Adrenal gland (tissue), 5 donors: ENCODE measurements around the gene KAZN.

ENCODE experiments used
- POLR2A ChIP-seq, 2 donors: fragments of 450-650 bp; IDR thresholded peaks; one replicate each; pipeline ENCODE4 v1.6.1; 2017; ENCODE audit warnings: antibody characterized with exemption in 2 of 2, mild to moderate bottlenecking in 2 of 2, moderate library complexity in 1 of 2
- TF ChIP-seq, protein P1 (sequence below), 6 experiments: fragments of 450-650 bp in 4 of 6; fragments of 200-600 bp in 2 of 6; sonication (generic) in 1 of 6; IDR thresholded peaks; 1 replicate in 5 of 6; 2 replicates in 1 of 6; pipeline versions ENCODE4 v1.5.1 to v1.8.0; 2016 to 2021; ENCODE audit warnings: antibody characterized with exemption in 6 of 6, mild to moderate bottlenecking in 2 of 6, moderate library complexity in 1 of 6
- donor health status: DM: no; HTN: no; CAD: no.

DNA sequence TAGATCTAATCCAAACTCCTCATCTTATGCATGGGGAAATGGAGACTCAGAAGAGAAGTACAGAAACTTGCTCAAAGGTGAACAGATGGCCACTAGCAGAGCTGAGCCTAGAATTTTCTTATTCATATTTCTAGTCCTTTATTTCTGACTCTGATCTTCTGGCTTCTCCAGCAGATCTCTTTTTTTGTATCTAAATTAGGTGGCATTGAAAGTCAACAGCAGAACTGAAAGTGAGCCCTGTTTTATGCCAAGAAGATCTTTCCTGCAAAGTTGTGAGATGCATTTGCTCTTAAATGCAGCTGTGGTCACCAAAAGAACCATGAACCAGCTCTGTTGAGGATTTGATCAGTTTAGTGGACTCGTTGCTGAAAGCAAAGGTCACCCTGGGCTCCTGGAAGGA lies 75.5 kb downstream of the KAZN start:
- TF ChIP-seq POLR2A (IDR thresholded peaks at IDR 0.05), result no peak
- TF ChIP-seq, protein P1, sequence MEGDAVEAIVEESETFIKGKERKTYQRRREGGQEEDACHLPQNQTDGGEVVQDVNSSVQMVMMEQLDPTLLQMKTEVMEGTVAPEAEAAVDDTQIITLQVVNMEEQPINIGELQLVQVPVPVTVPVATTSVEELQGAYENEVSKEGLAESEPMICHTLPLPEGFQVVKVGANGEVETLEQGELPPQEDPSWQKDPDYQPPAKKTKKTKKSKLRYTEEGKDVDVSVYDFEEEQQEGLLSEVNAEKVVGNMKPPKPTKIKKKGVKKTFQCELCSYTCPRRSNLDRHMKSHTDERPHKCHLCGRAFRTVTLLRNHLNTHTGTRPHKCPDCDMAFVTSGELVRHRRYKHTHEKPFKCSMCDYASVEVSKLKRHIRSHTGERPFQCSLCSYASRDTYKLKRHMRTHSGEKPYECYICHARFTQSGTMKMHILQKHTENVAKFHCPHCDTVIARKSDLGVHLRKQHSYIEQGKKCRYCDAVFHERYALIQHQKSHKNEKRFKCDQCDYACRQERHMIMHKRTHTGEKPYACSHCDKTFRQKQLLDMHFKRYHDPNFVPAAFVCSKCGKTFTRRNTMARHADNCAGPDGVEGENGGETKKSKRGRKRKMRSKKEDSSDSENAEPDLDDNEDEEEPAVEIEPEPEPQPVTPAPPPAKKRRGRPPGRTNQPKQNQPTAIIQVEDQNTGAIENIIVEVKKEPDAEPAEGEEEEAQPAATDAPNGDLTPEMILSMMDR (IDR thresholded peaks at IDR 0.05), result no peak
